Endothelial cell of umbilical vein (primary cell): ENCODE results near the gene NCR1. TPM values are rescaled to one million over a fixed set of nuclear protein-coding genes. Genes with fewer than 3 reads are reported as not detected.

ENCODE experiments used
- BruUV-seq: library from RNA; stranded (reverse); fragments of 400-500 nt; replicated peaks from 2 replicates; lab custom pipeline; 2021; lab: Mats Ljungman, UMichigan
- CTCF ChIA-PET: fragments of 300-600, 350-600 bp; sonication (Branson Sonifier 250); formaldehyde crosslinking; loops from one replicate; lab custom pipeline; 2021; ENCODE audit warnings: antibody characterized with exemption, inconsistent platforms; lab: Charles Lee
- POLR2A ChIA-PET: fragments of 300-600, 350-600 bp; sonication (Branson Sonifier 250); formaldehyde crosslinking; loops from one replicate; lab custom pipeline; 2021; ENCODE audit warnings: antibody characterized with exemption, inconsistent platforms; lab: Charles Lee
- DNase-seq: peaks from one replicate; pipeline ENCODE4 v3.0.0-alpha.2; 2011; ENCODE audit warnings: low read depth, low spot score
- FAIRE-seq: peaks from 2 replicates; lab custom pipeline; 2011; peaks lifted over from hg19 to GRCh38; lab: Jason Lieb, UNC
- H2AFZ ChIP-seq: 2 replicates; pipeline ENCODE4 v1.6.0; 2012; ENCODE audit warnings: low read depth, low read length, control low read depth, inconsistent platforms
- H3K27ac ChIP-seq: 2 replicates; pipeline ENCODE4 v1.5.1; 2011; ENCODE audit warnings: low read depth, mild to moderate bottlenecking, control low read depth, low read length, moderate library complexity; ENCODE audit not compliant: insufficient read depth
- H3K27me3 ChIP-seq, 2 experiments: 2 replicates each; pipeline versions ENCODE4 v1.6.0 to v1.6.1; 2011; ENCODE audit warnings: low read length in 2 of 2, mixed read lengths in 1 of 2; ENCODE audit not compliant: control insufficient read depth in 2 of 2, insufficient read depth in 2 of 2
- H3K36me3 ChIP-seq, 2 experiments: 2 replicates in 1 of 2; 3 replicates in 1 of 2; pipeline ENCODE4 v1.5.1; 2011; ENCODE audit warnings: low read length in 2 of 2, mild to moderate bottlenecking in 1 of 2, moderate library complexity in 1 of 2; ENCODE audit not compliant: control insufficient read depth in 2 of 2, insufficient read depth in 2 of 2; ENCODE audit errors: extremely low read depth in 1 of 2
- H3K4me1 ChIP-seq: 3 replicates; pipeline ENCODE4 v1.5.1; 2011; ENCODE audit warnings: mild to moderate bottlenecking, low read length; ENCODE audit not compliant: control insufficient read depth, insufficient read depth; ENCODE audit errors: extremely low read depth
- H3K4me2 ChIP-seq: 2 replicates; pipeline ENCODE4 v1.6.1; 2011; ENCODE audit warnings: low read length, control low read depth, mixed read lengths; ENCODE audit not compliant: insufficient read depth
- H3K4me3 ChIP-seq, 3 experiments: fragments of 200-600 bp in 1 of 3; sonication (generic), shearing (Covaris generic) in 1 of 3; replicated peaks in 1 of 3; 2 replicates each; pipeline ENCODE4 v1.5.1; 2011 to 2016; ENCODE audit warnings: control low read depth in 3 of 3, low read length in 3 of 3, mild to moderate bottlenecking in 2 of 3, inconsistent platforms in 1 of 3, low read depth in 1 of 3, moderate library complexity in 1 of 3; ENCODE audit not compliant: insufficient read depth in 1 of 3
- H3K79me2 ChIP-seq: 2 replicates; pipeline ENCODE4 v1.6.0; 2012; ENCODE audit warnings: low read length, inconsistent platforms; ENCODE audit not compliant: control insufficient read depth, insufficient read depth
- H3K9ac ChIP-seq: replicated peaks from 2 replicates; pipeline ENCODE3; 2011; ENCODE audit warnings: low read length, control low read depth; ENCODE audit not compliant: insufficient read depth; ENCODE audit errors: extremely low read depth
- H3K9me1 ChIP-seq: replicated peaks from 3 replicates; pipeline ENCODE4 v1.6.0; 2011; ENCODE audit warnings: mild to moderate bottlenecking, low read length; ENCODE audit not compliant: control insufficient read depth, insufficient read depth; ENCODE audit errors: extremely low read depth
- H3K9me3 ChIP-seq: replicated peaks from 2 replicates; pipeline ENCODE4 v1.5.1; 2012; ENCODE audit warnings: low read length, inconsistent platforms; ENCODE audit not compliant: control insufficient read depth, insufficient read depth
- H4K20me1 ChIP-seq: replicated peaks from 2 replicates; pipeline ENCODE3; 2011; ENCODE audit warnings: mild to moderate bottlenecking, low read length; ENCODE audit not compliant: control insufficient read depth, insufficient read depth; ENCODE audit errors: extremely low read depth
- CTCF ChIP-seq, 2 donors: IDR thresholded peaks; 1 replicate in 1 of 2; 2 replicates in 1 of 2; pipeline ENCODE4 v1.5.1; 2011; ENCODE audit warnings: low read length in 2 of 2, mild to moderate bottlenecking in 2 of 2, moderate library complexity in 2 of 2, control low read depth in 1 of 2, inconsistent platforms in 1 of 2, low read depth in 1 of 2; ENCODE audit not compliant: insufficient read depth in 1 of 2; ENCODE audit errors: extremely low read depth in 1 of 2
- EZH2 ChIP-seq: IDR thresholded peaks from 2 replicates; pipeline ENCODE4 v1.6.1; 2012; ENCODE audit warnings: borderline replicate concordance, low read depth, mild to moderate bottlenecking, moderate library complexity, low read length, inconsistent platforms; ENCODE audit not compliant: severe bottlenecking
- FOS ChIP-seq: IDR thresholded peaks from 2 replicates; pipeline ENCODE4 v1.6.1; 2011; ENCODE audit warnings: mild to moderate bottlenecking, low read length, moderate library complexity, borderline replicate concordance; ENCODE audit not compliant: insufficient read depth
- GATA2 ChIP-seq: IDR thresholded peaks from 2 replicates; pipeline ENCODE4 v1.7.0; 2011; ENCODE audit warnings: low read depth, mild to moderate bottlenecking, moderate library complexity, mixed read lengths, low read length; ENCODE audit not compliant: insufficient read length, insufficient read depth
- JUN ChIP-seq: IDR thresholded peaks from 2 replicates; pipeline ENCODE4 v1.6.1; 2011; ENCODE audit warnings: borderline replicate concordance, low read depth; ENCODE audit not compliant: insufficient read length, insufficient read depth
- MAX ChIP-seq: IDR thresholded peaks from 2 replicates; pipeline ENCODE4 v1.6.1; 2011; ENCODE audit not compliant: insufficient read depth, insufficient read length
- MYC ChIP-seq: IDR thresholded peaks from one replicate; pipeline ENCODE4 v1.6.1; 2011; ENCODE audit warnings: mild to moderate bottlenecking, low read depth, low read length
- POLR2A ChIP-seq: IDR thresholded peaks from 2 replicates; pipeline ENCODE4 v1.6.1; 2012; ENCODE audit warnings: low read depth, mild to moderate bottlenecking, control low read depth, low read length
- POLR2AphosphoS5 ChIP-seq: IDR thresholded peaks from 2 replicates; pipeline ENCODE4 v1.6.1; 2012; ENCODE audit warnings: low read depth, mild to moderate bottlenecking, control low read depth, low read length, moderate library complexity; ENCODE audit not compliant: insufficient read depth
- dilution Hi-C: fragments of 300-500 bp; cut with MboI; formaldehyde crosslinking; loops from one replicate; pipeline ENCODE4 v1.15.0; 2019; ENCODE audit warnings: low sequenced_read_pairs; ENCODE audit not compliant: extremely low pct_ligation_motif_present
- intact Hi-C: fragments of 100-400 bp; cut with micrococcal nuclease; formaldehyde crosslinking; loops from one replicate; pipeline ENCODE4 v1.10.0; 2022
- polyA plus RNA-seq, 4 experiments: library from polyadenylated mRNA; depleted of rRNA in 3 of 4; stranded (reverse) in 3 of 4; unstranded in 1 of 4; fragments of >200 nt; gene quantifications; 2 replicates each; pipeline versions ENCODE4 v1.2.1 to v1.2.3, GENCODE V29; 2011 to 2012; ENCODE audit warnings: missing spikeins in 1 of 4
- total RNA-seq: library from RNA; stranded (reverse); gene quantifications from 2 replicates; pipeline ENCODE4 v1.2.3, GENCODE V29; 2021

NCR1 gene
- total and polyA plus RNA-seq, 2 donors (not counting 3 experiments of a cell fraction or from before 2014, with no cell fraction given) = 0.44 to 0.76 TPM

GRCh38 chr19:54875506-54875905, 30.4 kb upstream of the NCR1 start:
- no peaks in the 10 kb centered on the region for H3K79me2 ChIP-seq
- intact Hi-C loops = no loop called here
- H3K27ac ChIP-seq = no peak overlapping the region
- H4K20me1 ChIP-seq = no peaks in the 10 kb centered on the region
- DNase-seq (no peak), FAIRE-seq (no peak)
- H2AFZ ChIP-seq = no peak overlapping the region
- H3K4me2 ChIP-seq = no peak overlapping the region
- H3K36me3 ChIP-seq = no peaks in the 10 kb centered on the region
- no peaks in the 10 kb centered on the region for H3K9me1 ChIP-seq
- H3K9me3 ChIP-seq = no peaks in the 10 kb centered on the region
- no peak overlapping the region for H3K4me3 ChIP-seq
- ChIA-PET POLR2A (no interaction called here), CTCF (no interaction called here)
- H3K9ac ChIP-seq = no peak overlapping the region
- no TSS peak for BruUV-seq
- TF ChIP-seq POLR2AphosphoS5 = no peak
- no peak for TF ChIP-seq GATA2
- TF ChIP-seq POLR2A = no peak
- no peak for TF ChIP-seq MAX
- no peak for TF ChIP-seq CTCF (IDR thresholded peaks at IDR 0.05; ENCODE audit: extremely low read depth in 1 of 2, insufficient read depth in 1 of 2, low read depth in 1 of 2, low read length in 2 of 2)
- TF ChIP-seq FOS = no peak
- no peak for TF ChIP-seq EZH2
- no peak for TF ChIP-seq JUN
- no peak for TF ChIP-seq MYC
- H3K27me3 ChIP-seq = no peaks in the 10 kb centered on the region
- no peaks in the 10 kb centered on the region for H3K4me1 ChIP-seq
- dilution Hi-C loops = no loop called here
